Activated T-helper 2 cell treated with anti-CD3 and anti-CD28 coated beads, Interferon-gamma antibody, Interleukin-2, Interleukin-4, amounts not matched to agents 10 μg/mL and 5 μg/mL and 100 μg/mL, durations not matched to agents 14 hours and 24 hours and 36 hours (primary cell): ENCODE results near the gene MASP2. TPM values are rescaled to one million over a fixed set of nuclear protein-coding genes. Genes with fewer than 3 reads are reported as not detected.
"Not testable (repeated sequence)": the region's sequence is repeated elsewhere in the genome, so short reads cannot be mapped to it uniquely, and the experiment has no call there.

Source experiments
- DNase-seq: peaks from one replicate; pipeline ENCODE4 v3.0.0; 2021; ENCODE audit warnings: low spot score
- H3K27ac Mint-ChIP-seq: one replicate; pipeline ENCODE4 v1.8.0; 2021; ENCODE audit warnings: mixed read lengths
- H3K27me3 Mint-ChIP-seq: one replicate; pipeline ENCODE4 v1.8.0; 2021; ENCODE audit warnings: low read depth, mixed read lengths
- H3K36me3 Mint-ChIP-seq: one replicate; pipeline ENCODE4 v1.8.0; 2021; ENCODE audit warnings: low read depth, mixed read lengths
- H3K4me1 Mint-ChIP-seq: one replicate; pipeline ENCODE4 v1.8.0; 2021; ENCODE audit warnings: low read depth, mixed read lengths
- H3K4me3 Mint-ChIP-seq: one replicate; pipeline ENCODE4 v1.8.0; 2021; ENCODE audit warnings: low read depth, mild to moderate bottlenecking, moderate library complexity, mixed read lengths
- H3K9me3 Mint-ChIP-seq: one replicate; pipeline ENCODE4 v1.8.0; 2021; ENCODE audit warnings: mixed read lengths
- intact Hi-C: fragments of 100-400 bp; cut with micrococcal nuclease; formaldehyde crosslinking; loops from one replicate; pipeline ENCODE4 v1.15.1; 2023
- total RNA-seq: library from RNA; stranded (reverse); gene quantifications from 2 replicates; pipeline ENCODE4 v1.2.3, GENCODE V29; 2022

Gene MASP2
- 0.18 TPM in 1 of 2 replicates, not detected in the other for total RNA-seq

DNA sequence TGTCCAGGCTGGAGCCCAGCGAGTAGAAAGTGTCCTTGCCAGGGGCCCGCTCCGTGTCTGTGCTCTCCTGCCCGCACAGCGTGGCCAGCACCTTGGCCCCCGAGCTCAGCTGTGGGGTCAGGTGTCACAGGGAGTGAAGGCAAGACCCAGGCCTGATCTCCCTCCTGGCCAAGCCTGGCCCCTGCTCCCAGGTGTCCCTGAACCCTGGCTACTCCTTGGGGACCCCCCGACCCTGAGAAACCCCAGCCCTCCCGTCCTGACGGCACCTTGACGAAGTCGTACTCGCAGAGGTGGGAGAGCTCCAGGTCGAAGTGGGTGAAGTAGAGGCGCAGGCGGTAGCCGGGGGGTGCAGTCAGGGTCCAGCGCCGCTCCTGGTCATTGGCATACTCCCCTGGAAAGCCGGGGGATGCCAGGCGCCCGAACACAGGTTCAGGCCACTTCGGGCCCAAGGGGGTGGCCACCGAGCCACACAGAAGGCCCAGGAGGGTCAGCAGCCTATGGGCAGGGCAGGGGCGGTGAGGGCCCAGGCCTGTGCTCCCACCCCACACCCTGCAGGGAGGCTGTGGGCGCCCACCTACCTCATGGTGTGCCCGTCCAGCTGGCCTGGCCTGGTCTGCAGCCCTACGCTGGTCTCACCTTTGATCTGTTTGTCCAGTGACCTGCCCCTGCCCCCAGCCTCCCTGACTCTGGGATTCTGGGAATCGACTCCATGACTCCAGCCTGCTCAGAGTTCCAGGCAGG lies at the start of gene MASP2:
Gene MASP2 (minus strand): TSS at position 615 of the 741 bp plus-strand sequence. CDS start 32 bp downstream, at position 583.
- H3K27me3 Mint-ChIP-seq = no peaks in the 10 kb centered on the region
- DNase-seq = no peak
- intact Hi-C loops = no loop called here
- H3K27ac Mint-ChIP-seq = no peak within 1 kb of the TSS
- no peaks in the 10 kb centered on the region for H3K9me3 Mint-ChIP-seq
- no peaks in the 10 kb centered on the region for H3K36me3 Mint-ChIP-seq
- H3K4me3 Mint-ChIP-seq = no peak within 1 kb of the TSS
- H3K4me1 Mint-ChIP-seq = no peaks in the 10 kb centered on the region

DNA sequence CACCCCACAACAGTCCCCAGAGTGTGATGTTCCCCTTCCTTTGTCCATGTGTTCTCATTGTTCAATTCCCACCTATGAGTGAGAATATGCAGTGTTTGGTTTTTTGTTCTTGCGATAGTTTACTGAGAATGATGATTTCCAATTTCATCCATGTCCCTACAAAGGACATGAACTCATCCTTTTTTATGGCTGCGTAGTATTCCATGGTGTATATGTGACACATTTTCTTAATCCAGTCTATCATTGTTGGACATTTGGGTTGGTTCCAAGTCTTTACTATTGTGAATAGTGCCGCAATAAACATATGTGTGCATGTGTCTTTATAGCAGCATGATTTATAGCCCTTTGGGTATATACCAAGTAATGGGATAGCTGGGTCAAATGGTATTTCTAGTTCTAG lies 36.7 kb upstream of the MASP2 start:
- H3K27ac Mint-ChIP-seq, H3K4me3 Mint-ChIP-seq, H3K9me3 Mint-ChIP-seq, DNase-seq, intact Hi-C loops, H3K27me3 Mint-ChIP-seq, H3K4me1 Mint-ChIP-seq: not testable (repeated sequence)
- H3K36me3 Mint-ChIP-seq = peaks cover 68% of the 10 kb centered on the region

DNA sequence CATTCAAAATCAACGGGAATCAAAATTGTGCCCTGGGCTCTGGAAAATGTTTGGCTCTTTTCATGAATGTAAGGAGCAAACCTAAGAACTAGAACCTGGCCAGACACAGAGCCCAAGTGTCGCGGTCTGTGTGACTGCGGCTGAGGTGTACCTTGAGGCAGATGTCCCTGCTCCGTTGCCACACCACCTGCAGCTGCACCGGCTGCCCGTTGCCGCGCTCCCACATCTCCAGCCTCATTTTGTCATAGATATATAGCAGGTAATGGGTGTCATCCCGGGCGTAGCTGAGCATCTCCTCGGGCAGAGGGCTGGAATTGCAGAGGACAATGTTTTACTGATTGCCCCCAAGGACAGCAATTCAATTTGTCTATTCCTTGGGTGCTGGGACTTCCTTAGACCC lies 33.9 kb upstream of the MASP2 start:
- intact Hi-C loops = no loop called here
- Mint-ChIP-seq H3K27me3 (no peaks in the 10 kb centered on the region), H3K9me3 (no peaks in the 10 kb centered on the region), H3K4me3 (no peak overlapping the region), H3K36me3 (peaks cover 63% of the 10 kb centered on the region), H3K27ac (no peak overlapping the region), H3K4me1 (no peaks in the 10 kb centered on the region)
- DNase-seq = no peak

DNA sequence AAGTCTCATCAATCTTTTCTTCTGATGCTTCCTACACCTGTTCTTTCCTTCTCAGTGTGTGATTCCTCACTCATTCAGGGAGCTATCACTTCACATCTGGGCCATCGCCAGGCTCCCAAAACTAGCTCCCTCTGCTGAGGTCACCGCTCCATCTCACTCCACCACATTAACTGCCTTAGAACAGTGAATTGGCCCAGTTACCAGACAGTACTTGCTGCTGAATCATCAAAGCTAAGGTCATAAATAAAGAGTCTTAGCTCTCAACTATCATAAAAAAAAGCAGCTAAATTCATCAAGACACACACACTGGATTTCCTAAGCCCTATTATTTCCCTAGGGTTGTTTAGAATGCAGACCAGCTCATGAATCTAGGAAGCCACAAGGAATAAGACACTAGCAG lies 31.6 kb upstream of the MASP2 start:
- no peak overlapping the region for H3K27ac Mint-ChIP-seq
- intact Hi-C loops = no loop called here
- no peaks in the 10 kb centered on the region for H3K4me1 Mint-ChIP-seq
- H3K4me3 Mint-ChIP-seq = no peak overlapping the region
- DNase-seq = no peak
- H3K27me3 Mint-ChIP-seq = no peaks in the 10 kb centered on the region
- H3K36me3 Mint-ChIP-seq = peaks cover 71% of the 10 kb centered on the region
- H3K9me3 Mint-ChIP-seq = no peaks in the 10 kb centered on the region

DNA sequence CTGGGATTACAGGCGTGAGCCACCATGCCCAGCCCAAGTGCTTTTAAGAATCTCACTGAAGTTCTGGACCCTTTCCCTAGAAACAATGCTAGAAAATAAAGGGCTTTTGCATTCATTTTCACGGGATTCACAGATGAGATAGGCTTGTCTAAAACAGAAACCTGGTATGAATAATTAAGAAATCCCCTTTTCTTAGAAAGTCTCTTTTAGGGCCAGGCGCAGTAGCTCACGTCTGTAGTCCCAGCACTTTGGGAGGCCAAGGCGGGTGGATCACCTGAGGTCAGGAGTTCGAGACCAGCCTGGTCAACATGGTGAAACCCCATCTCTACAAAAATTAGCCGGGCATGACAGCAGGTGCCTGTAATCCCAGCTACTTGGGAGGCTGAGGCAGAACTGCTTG lies 26.4 kb upstream of the MASP2 start:
- H3K4me3 Mint-ChIP-seq, H3K4me1 Mint-ChIP-seq, intact Hi-C loops, H3K9me3 Mint-ChIP-seq, DNase-seq, H3K27ac Mint-ChIP-seq, H3K27me3 Mint-ChIP-seq: not testable (repeated sequence)
- H3K36me3 Mint-ChIP-seq = peaks cover 82% of the 10 kb centered on the region

DNA sequence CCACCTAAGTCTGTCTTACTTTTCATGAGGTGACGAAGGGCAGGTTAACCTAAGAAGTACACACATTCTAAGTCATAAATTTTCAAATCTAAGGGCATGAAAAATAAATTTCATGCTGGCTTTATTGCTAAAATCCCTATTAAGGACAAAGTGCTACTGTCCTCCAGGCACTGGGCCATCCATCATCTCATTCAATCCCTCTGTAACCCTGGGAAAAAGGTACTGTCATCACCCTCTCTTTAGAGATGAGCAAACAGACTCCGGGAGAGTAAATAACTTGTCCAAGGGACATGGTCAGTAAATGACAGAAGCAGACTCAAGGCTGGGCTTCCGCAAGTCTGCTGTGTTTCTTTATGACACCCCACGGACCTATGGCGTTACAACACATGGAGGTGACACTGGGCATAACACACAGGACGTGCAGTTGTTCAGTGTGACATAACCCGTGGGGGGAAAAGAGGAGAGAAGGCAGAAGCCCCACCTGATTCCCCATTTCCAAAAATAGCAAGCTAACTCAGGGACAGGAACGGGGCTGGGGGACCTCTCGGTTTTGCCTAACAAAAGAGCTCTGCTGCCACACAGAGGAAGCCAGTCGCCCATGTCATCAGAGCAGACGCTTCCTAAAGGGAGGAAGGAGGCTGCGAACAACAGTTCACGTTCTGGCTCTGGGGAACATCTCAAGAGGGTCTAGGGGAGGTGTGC lies 25.3 kb upstream of the MASP2 start:
- H3K4me3 Mint-ChIP-seq = no peak overlapping the region
- no peaks in the 10 kb centered on the region for H3K9me3 Mint-ChIP-seq
- intact Hi-C loops = no loop called here
- H3K27me3 Mint-ChIP-seq = no peaks in the 10 kb centered on the region
- peaks cover 85% of the 10 kb centered on the region for H3K36me3 Mint-ChIP-seq
- H3K27ac Mint-ChIP-seq = no peak overlapping the region
- DNase-seq = no peak
- peaks cover 2% of the 10 kb centered on the region for H3K4me1 Mint-ChIP-seq

DNA sequence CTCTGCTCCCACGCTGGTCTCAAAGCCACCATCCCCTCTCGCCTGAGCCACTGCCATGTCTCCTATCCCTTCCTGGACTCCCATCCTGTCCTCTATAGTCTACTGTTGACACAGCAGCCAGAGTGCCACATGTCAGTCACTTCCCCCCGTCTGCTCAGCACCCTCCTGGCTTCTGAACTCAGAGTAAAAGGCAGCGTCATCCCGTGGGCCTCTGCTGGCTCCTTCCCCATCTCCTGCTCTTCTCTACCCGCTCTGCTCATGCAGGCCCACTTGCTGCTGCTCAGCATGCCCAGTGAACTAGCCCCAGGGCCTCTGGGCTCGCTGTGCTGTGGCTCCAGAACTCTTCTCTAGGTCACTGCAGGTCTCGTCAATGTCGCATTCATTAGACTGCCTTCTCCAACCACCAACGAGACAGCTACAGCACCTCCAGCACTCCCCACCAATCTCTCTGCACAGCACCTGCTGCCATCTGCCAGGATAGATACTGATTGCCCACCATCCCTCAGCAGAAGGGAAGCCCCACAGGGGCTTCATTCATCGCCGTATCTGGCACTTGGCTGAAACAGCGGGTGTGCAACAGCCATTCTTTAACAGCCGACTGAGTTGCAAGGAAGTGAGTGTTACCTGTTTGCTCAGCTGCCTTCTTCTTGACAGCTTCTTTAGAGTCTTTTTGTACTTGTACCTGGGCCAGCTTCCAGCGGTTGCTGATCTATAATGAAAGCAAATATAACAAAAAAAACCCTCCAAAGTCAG lies 24.6 kb upstream of the MASP2 start:
- no peaks in the 10 kb centered on the region for H3K9me3 Mint-ChIP-seq
- H3K27ac Mint-ChIP-seq = no peak overlapping the region
- intact Hi-C loops = no loop called here
- H3K4me1 Mint-ChIP-seq = peaks cover 2% of the 10 kb centered on the region
- H3K27me3 Mint-ChIP-seq = no peaks in the 10 kb centered on the region
- H3K4me3 Mint-ChIP-seq = no peak overlapping the region
- H3K36me3 Mint-ChIP-seq = peaks cover 83% of the 10 kb centered on the region
- DNase-seq = no peak

DNA sequence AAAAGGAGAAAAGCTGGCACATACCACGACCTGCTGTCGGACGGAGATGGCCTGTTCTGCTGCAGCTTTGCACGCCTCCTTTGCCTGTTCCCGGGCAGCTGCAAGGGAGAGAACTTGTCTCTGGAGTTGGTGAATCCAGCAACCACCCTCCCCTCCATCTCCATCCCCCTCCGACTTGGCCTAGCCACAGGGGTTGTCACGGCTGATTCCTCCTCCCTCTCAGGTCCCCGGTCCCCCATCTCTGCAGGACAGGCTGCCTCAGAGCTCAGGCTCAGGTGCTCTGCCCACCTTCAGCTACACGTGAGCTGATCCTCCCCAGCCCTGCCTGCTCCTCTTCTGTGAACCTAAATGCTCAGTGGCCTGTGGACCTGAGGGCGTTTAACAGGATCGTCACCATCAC lies 23.8 kb upstream of the MASP2 start:
- intact Hi-C loops = no loop called here
- H3K27me3 Mint-ChIP-seq = no peaks in the 10 kb centered on the region

DNA sequence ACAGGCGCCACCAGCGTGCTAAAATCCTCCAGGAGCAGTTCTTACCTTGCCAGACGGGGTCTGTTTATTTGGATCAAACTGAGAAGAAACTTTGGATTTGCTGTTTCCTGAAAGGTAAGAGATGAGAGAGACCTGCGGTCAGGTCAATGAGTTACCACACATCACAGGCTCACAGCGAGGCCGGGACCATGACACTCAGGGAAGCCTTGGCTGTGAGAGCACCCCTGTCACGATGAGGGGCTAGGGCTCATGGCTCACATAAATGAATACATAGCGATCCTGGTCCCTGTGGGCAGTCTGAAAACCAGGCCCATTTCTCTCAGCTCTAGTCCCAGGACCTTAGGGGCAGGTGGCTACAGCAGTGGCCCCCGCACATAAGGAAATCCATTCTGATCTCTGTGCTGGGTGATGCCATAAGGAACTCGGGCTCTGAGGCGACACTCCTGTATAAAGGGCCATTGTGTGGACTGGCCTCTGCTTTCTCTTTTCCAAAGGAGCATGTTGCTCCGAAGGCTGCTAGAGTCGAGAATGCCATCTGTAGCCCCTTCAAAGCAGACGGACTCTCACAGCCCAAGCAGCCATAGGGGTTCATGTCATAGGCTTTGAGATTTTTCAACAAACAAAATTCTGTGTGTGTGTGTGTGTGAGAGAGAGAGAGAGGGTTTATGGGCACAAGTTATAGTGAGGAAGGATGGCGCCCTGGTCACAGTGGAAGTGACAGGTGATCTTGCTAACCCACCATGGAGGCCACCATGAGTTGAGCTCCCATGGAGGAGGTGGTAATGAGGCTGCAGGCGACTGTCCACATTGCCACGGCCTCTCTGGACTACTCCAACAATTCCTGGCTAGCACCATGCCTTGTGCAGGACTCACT lies 21.8 kb upstream of the MASP2 start:
- H3K27ac Mint-ChIP-seq = no peak overlapping the region
- H3K36me3 Mint-ChIP-seq = peaks cover 76% of the 10 kb centered on the region
- H3K4me1 Mint-ChIP-seq = peaks cover 2% of the 10 kb centered on the region
- intact Hi-C loops = loop anchor here (10.0 kb wide), 1 partner anchor 54 kb away; the partner anchor contains the start of gene TARDBP
- no peaks in the 10 kb centered on the region for H3K9me3 Mint-ChIP-seq
- no peak for DNase-seq
- H3K4me3 Mint-ChIP-seq = no peak overlapping the region
- no peaks in the 10 kb centered on the region for H3K27me3 Mint-ChIP-seq

More for the DNA sequence above, 23.8 kb upstream of the MASP2 start:
- DNase-seq = no peak
- Mint-ChIP-seq H3K9me3 (no peaks in the 10 kb centered on the region), H3K4me1 (peaks cover 2% of the 10 kb centered on the region), H3K4me3 (no peak overlapping the region), H3K27ac (no peak overlapping the region), H3K36me3 (peaks cover 80% of the 10 kb centered on the region)

DNA sequence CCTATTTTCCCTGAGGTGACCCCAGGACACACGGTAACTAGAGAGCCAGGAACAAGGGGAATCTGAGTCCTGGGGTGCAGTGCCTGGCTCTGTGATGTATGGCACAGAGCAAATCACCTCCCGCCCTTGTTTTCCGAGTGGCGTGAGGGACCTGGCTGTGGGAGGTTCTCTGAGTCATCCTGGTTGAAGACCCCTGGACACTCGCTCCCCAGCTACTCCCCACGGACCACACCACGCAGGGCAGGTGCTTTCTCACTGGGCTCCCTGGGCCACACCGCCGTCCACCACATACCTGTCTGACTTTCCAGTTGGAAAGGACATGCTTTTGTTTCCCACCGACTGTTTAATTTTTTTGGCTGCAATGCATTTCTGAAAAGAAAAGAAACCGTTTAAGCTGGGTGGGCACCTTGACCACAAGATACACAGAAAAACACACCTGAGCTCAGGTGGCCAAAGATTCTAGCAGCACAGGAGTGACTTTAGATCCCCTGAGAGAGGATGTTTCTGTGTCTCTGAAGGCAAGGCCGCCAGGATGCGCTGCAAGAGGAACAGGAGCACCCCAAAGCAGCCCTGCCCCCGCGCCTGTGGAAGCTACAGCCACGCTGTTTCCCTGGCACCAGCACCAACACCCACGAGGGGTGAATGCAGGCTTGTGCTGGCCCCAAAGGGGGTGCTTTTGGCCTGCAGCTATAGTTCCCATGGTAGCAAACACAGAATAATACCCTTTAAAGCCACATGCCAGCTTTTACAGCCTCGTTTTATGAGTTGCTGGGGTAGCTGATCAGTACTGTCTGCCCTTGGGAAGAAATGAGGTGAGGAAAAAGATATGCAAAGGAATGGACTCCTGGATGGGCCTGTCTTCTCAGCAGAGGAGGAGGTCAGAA lies 20.9 kb upstream of the MASP2 start:
- no peaks in the 10 kb centered on the region for H3K27me3 Mint-ChIP-seq
- intact Hi-C loops = loop anchor here (10.0 kb wide), 1 partner anchor 53 kb away; the partner anchor contains the start of gene TARDBP
- peaks cover 7% of the 10 kb centered on the region for H3K4me1 Mint-ChIP-seq
- H3K27ac Mint-ChIP-seq = no peak overlapping the region
- H3K9me3 Mint-ChIP-seq = no peaks in the 10 kb centered on the region
- no peak for DNase-seq
- peaks cover 83% of the 10 kb centered on the region for H3K36me3 Mint-ChIP-seq
- H3K4me3 Mint-ChIP-seq = no peak overlapping the region

DNA sequence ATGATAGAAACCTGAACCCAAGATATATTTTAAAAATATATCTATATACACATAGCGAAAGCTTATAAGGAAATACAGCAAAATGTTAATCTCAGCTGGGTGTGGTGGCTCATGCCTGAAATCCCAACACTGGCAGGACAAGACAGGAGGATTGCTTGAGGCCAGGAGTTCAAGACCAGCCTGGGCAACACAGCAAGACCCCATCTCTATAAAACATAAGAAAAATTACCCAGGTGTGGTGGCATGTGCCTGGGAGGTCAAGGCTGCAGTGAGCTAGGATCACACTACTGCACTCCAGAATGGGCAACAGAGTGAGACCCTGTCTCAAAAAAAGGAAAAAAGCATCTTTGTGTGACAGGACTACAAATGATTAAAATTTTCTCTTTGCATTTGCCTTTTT lies 18.8 kb upstream of the MASP2 start:
- no peak overlapping the region for H3K4me3 Mint-ChIP-seq
- peaks cover 21% of the 10 kb centered on the region for H3K4me1 Mint-ChIP-seq
- no peaks in the 10 kb centered on the region for H3K27me3 Mint-ChIP-seq
- intact Hi-C loops = loop anchor here (10.0 kb wide), 1 partner anchor 51 kb away; the partner anchor contains the start of gene TARDBP
- no peaks in the 10 kb centered on the region for H3K9me3 Mint-ChIP-seq
- DNase-seq = no peak
- peaks cover 73% of the 10 kb centered on the region for H3K36me3 Mint-ChIP-seq
- H3K27ac Mint-ChIP-seq = no peak overlapping the region
